Retina (tissue), 1 donor: ENCODE results near the gene LAMA3.
A peak's percentile ranks its signal among the peaks of the same experiment; 100 is the strongest.

ENCODE experiments used
- DNase-seq: peaks from one replicate; pipeline ENCODE4 v3.0.0-alpha.2; 2016

The LAMA3 gene

DNA sequence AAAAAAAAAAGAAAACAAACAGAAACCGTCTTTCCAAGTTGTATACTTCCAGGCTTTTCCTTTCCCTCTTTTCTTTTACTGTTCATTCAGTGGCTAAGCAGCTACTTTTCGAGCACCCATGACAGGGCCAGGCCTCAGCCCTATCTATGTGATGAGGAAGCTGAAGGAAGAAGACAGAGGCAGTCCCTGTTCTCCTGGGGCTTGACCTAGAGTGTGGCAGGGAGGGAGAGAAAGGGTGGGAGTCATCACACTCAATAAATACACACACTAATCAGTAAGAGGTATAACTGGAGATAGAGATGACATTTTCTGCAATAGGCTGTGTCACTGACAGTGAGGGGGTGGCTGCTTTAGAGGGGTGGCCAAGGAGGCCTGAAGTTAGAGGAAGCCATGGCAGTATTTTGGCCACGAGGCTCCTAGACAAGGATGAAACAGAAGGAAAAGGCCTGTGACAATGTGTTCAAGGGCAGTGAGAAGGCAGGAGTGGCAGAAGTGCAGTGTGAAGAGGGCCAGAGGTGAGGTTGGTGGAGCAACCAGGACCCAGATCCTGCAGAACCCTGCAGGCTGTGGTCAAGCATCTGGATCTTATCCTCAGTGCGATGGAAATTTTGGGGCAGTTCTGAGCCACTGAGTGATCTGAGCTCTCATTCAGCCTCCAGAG is 193.5 kb downstream of the LAMA3 start:
- DNase-seq = no peak

DNA sequence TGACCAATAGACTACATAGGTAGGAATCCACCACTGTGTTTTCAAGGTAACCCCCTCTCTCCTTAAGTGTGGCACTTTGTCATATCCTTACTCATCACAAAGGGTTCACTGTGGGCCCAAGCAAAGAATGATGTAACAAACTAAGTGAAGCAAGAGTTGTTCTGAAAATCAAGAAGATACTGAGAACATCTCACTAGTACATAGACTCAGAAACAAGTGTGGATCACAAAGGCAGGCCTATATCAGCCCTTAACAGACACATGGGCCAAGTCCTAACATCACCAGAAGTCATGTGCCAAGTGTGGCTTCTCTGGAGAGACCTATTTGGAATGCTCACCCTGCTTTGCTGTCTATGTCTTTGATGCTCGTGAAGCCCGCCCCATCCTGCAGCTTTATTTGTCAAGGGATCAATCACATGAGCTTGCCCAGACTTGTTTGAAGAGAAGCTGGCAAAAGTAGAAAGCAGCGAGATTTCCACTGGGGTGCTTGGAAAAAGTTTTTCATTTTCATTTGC is 194.1 kb downstream of the LAMA3 start:
- DNase-seq = no peak

DNA sequence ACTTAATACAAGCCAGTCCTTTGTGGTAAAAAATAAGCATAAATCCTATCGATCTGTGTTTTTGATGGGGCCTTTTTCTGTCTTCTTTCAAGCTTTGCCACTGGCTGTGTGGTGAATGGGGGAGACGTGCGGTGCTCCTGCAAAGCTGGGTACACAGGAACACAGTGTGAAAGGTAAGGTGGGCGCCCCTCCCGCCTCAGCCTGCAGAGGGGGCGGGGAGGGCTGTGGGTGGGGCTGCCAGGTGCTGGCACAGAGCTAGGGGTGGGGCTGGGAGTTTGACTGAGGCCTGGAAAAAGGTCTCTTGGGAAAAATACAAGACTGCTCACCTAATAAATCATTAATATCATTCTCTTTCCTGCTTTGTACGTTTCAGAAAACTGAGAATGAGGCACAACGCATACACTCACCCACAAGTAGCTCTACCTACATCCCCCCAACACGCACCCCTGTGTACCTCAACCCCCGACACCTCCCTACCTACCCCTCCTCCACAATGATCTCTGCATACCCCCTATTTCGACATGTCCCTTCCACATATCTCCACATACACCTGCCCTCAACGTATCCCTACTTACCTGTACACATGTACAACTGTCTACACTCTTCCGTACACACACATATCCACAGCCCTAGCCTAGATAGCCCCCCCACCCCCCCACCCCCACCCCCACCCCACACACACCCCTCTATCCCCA is 195.6 kb downstream of the LAMA3 start:
- no peak for DNase-seq

DNA sequence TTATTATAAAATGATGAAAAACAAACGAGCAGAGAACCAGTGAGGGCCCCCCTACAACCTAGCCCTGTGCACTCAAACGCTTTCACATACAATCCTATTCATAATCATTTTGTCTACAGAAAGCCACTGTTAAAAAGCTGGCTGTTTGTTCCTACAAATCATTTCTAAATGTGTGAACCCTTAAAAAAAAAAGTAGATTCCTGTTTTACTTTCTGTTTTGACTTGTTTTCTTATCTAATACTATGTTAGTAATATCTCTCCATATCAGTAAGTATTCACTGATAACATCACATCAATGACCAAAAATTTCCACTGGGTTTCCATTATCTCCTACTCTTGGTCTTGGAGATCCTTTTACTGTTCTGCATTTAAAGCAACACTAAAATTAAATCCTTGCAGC is 196.5 kb downstream of the LAMA3 start:
- DNase-seq = no peak

DNA sequence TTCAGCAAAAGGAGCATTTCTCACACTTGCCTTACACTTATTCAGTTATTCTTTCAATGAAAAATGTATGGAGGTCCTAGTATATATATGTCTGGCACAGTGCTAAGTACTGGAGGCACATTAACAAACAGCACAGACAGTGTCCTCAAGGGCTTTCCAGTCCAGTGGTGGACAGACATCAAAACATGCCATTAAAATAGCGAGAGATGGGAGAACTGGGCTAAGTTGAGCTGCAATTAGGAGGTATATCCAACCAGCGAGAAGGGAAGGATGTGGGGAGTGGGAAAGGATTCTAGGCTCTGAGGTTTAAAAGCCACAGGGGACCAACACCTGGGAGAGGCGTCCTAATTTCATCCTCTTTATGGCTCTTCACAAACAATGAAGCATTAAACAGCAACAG is 197.8 kb downstream of the LAMA3 start:
- DNase-seq = peak; percentile 42

DNA sequence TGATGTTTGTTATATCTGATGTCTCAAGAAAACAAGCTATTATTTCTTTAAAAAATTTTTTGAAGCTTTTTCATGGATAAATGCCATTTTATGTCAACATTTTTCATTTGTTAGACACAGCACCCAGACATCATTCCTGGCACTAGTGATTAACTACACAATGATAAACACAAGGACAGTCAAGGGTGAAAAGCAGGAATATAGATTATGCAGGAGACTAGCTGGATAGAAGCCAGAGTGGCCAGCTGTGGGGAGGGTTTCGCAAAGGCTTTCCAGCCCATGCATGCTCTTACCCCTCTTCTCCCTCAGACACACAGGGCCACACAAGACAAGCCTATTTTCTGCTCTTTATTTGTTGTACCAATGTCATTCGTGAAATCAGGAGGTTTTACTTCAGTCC is 198.2 kb downstream of the LAMA3 start:
- no peak for DNase-seq

DNA sequence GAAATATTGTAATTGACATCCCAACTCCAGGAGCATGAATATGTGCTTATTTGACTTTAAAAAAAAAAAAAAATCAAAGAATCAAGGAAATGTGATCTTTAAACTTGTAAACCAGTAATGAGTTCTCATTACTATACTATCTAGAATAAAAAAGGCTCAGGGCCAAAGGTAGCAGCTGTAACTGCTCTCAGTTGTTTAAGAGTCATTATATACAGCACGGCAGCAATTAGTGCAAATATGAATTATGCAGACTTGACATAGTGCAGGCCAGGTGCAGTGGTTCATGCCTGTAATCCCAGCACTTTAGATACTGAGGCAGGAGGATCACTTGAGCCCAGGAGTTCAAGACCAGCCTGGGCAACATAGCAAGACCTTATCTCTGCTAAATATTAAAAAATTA is 199.6 kb downstream of the LAMA3 start:
- DNase-seq = no peak

DNA sequence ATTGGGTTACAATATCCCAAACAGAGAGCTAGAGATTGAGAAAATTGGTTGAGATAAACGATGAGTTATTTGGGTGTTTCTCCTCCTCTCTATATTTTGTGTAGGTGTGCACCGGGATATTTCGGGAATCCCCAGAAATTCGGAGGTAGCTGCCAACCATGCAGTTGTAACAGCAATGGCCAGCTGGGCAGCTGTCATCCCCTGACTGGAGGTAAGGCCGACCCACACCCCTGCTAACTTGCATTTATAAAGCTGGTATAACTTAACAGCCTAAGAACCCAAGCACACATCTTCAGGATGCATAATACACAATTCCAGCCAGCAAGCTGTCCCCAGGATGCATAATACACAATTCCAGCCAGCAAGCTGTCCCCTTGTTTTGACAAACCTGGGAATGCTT is 200.7 kb downstream of the LAMA3 start:
- DNase-seq = no peak

DNA sequence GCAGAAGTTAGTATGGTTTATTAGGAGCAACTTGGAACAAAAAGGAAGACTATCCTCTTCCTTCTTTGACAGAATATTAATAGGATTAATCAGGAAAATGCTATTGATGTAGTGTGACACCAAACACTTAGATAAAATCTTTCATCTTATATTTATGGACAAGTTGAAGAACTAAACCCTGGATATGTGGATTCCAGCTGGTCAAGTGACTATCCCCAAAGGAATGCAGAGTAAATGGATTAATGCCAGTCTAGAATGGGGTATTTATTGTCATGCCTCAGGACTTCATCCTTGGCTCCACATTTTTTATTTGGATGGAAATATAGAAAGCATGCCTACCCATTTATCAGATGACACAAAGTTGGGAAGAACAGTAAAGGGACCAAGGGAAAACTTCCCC is 201.3 kb downstream of the LAMA3 start:
- DNase-seq = no peak

DNA sequence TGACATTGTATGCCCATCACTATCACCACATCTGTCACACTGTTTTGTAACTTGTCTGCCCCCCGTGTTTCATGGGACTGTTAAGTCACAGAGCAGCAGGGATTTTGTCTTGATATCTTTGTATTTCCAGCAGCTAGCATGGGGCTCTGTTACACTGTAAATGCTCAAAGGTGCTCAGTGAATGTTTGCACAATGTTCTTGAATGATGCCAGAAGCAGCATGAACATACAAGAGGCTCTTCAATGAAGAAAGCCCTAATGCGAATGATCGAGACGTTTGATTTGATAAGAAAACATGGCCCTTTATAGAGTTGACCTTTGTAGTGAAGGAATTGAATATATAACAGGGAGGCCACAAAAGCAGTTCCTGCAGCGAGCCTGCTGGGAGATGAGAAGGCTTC is 204.4 kb downstream of the LAMA3 start:
- DNase-seq = no peak

DNA sequence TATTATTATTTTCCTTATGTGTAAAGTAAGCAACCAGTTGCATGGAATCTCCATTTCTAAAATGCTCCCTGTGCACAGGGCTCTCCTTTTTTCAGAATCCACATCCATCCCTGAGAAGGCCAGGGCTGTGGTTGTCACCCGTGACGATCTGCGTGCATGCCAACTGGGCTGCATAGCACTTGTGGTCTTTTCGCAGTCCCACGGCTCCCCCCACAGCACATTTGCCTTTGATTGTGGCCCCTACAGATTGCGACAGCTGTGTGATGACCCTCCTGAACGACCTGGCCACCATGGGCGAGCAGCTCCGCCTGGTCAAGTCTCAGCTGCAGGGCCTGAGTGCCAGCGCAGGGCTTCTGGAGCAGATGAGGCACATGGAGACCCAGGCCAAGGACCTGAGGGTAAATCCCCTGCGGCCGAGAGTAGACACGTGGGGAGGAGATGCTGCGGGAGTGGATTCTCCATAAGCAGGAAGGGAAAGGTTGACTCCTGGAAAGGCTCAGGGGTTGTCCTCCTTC is 205.5 kb downstream of the LAMA3 start:
- DNase-seq = no peak

DNA sequence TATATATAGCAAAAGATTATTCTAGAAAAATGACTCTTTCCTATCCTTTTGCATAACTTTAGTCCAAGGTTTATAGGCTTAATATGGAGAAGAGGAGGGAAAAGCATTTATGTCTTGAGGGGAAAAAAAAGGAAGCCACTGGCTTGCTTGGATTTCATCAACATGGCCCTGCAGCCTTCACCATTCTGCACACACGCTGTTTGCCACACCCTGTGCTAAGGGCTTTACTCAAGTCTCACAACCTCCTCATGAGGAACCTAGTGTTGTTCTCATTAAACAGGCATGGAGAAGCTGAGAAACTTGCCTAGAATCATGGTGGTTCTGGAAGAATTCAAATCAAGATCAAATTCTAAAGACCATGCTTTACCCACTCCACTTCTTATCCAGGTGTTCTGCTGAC is 208.0 kb downstream of the LAMA3 start:
- DNase-seq = no peak

DNA sequence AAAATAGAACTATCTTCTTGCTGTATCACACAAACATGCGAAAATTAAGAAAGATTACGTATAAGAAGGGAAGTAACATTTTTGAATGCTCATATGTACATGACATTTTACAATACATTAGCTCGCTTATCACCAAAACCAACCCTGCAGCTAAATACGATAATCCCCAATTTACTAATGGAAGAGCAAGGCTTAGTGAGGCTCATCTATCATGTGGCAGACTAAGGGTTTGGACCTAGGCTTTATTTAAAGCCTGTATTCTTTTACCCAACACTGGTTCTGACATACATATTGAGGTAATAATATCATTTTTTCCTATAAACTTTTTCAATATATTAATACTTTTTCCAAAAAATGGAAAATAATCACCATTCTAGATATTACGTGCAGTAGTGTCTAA is 208.5 kb downstream of the LAMA3 start:
- no peak for DNase-seq

DNA sequence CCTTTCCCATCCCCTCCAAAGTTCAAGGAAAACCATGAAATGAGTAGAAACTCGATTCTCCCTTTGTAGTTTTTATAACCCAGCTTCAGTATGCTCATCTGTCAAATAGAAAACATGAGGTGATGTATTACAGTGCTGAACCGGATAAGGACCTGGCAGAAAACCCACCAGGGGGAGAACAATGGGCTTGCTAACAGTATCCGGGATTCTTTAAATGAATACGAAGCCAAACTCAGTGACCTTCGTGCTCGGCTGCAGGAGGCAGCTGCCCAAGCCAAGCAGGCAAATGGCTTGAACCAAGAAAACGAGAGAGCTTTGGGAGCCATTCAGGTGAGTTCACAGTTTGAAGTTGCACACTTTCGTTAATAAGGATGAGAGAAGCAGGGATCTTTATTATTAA is 211.7 kb downstream of the LAMA3 start:
- no peak for DNase-seq

DNA sequence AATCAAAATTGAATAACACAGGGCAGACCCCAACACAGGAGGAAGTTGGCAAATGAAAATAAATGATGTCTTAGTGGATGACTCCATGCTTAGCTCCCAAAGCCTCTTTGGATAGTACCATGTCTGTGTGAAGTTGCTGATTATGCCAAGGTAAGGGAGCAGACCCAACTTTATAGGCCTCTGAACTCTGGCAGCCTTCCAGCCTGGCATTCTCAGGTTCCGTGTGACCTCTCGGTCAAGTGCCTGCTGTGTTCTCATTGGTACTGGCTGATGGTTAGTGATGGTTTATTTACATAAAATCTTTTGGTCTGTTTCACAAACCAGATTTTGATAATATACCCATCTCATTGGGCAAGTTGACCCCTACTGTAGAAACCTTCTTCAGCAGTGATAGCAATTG is 213.1 kb downstream of the LAMA3 start:
- no peak for DNase-seq

DNA sequence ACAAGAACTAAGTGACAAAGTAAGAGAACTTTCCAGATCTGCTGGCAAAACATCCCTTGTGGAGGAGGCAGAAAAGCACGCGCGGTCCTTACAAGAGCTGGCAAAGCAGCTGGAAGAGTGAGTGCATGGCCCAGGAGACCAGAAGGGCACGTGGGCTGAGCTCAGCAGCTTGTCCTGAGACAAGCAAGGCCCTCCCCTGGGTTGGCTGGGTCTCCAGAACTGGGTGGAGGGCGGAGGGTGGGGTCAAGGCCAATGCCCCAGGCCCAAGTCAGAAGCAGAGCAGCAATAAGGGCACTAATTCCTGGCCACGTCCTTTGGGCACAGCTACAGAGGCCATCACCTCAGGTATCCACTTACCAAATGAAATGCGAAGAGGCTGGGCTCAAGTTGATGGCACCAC is 214.7 kb downstream of the LAMA3 start:
- DNase-seq = no peak

DNA sequence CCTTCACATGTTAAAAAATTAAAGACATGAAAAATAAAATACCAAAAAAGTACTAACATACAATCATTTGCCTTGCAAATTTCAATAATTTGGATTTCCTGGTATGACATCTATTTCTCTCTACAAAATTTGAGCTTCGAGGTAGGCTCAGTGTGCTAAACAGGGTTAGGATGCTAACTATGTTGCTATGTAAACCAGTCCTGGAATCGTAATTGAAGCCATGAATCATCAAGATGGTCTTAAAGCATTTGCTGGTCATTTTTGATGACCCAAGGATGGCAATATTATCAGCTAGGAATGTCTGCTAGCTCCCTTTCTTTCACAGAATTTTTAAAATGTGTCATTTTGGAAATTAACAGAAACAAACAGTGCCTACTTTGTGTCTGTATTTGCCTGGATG is 217.4 kb downstream of the LAMA3 start:
- no peak for DNase-seq

DNA sequence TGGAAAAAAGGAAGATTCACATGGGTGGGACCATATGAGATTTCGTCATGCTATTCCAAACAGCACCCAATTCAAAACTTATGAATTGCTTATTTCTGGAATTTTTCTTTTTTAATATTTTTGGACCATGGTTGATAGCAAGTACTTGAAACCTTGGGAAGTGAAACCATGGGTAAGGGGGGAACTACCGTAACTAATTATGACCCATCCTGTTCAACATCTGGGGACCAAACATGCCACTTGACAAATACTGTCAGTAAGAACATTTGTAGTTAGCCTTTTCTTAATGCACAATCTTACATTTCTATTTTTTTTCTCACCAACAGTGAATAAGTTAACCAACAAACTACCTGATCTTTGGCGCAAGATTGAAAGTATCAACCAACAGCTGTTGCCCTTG is 219.6 kb downstream of the LAMA3 start:
- no peak for DNase-seq

DNA sequence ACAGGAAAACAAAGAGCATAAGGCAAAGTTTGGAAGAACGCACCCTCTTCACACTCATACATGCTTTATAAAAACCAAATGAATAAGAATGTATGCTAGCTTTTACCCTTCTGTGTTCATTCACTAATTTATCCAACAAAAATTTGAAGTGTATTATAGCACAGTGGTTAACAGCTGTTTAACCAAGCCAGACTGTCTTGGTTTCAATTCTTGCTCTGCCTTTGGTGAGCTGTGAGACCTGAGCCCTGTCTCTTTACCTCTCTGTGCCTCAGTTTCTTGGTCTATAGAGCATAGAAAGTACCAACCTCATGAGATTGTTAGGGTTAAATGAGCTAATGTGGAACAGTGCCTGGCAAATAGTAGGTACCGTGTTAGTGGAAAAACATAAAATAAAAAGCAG is 220.8 kb downstream of the LAMA3 start:
- DNase-seq = no peak

DNA sequence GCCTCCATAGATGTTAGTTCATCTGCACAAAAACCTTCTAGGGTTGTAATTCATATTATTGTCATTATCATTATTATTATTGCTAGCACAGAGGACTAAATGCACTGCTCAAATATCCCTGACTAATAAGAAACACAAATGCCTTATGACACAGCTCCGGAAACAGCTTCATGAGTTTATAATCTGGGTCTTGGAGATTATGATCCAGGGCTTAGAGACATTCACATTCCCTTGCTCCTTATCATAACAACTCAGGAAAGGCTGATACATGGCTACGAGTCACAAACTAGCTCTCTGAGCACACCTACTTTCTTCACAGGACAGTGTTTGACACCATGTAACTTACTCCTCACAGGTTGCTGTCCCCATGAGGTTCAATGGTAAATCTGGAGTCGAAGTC is 223.1 kb downstream of the LAMA3 start:
- no peak for DNase-seq

DNA sequence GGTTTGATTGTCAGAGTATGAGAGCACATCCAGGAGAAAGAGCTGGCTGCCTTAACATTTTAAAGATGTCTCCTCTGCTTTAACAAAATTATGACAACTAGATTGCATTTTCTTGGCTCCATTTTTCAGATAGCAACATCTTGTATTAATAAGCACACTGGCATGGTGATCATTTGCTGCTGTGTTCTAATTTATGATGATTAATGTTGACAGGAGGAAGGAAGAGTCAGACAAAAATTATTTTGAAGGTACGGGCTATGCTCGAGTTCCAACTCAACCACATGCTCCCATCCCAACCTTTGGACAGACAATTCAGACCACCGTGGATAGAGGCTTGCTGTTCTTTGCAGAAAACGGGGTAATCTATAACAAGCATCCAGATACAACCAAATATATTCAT is 227.1 kb downstream of the LAMA3 start:
- no peak for DNase-seq

DNA sequence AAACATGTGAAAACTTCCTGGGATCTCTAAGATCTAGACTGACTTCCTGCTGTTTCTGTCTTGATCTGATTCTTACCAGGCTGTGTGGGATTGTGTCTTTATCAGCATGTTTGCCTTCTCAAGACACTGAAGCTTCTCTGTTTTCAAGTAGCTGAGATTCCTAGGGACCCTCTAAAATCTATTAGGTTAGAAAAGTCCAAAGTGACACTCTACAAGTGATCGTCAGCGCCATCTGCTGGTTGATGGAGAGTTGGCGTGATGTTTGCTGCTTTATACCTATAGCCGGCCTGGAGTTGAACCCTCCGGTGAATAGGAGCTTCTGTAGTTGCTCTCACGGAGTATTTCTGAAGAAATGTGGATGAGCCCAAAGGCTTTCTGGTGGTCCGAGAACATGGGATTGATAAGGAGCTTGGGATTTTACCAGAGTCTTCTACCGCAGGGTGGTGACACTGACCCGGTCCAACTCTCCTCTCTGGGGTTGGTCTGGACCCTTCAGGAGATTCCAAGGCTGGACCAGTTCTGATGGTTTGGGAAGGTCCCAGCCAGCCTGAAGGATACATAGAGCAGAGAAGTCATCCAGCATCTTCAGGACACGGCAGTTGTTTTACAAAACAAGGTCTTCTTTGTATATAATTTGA is 229.3 kb downstream of the LAMA3 start:
- DNase-seq = peak; percentile 68

DNA sequence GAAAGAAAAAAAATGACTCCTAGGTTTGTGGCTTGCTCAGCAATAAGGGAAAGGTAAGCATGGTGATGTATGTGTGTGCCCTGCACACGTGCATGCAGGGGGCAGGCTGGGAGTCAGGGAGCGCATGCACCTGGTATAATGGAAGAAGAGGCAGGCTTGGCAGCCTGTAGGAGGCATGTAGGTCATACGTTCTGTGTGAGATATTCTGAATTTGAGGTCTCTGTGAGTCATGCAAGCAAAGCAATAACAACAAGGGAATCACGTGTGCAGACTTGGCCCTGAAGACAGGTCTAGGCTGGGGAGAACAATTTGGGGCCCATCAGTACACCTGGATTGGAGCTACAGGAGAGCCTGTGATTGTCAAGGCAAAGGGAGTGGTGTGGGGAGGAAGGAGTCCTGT is 230.8 kb downstream of the LAMA3 start:
- DNase-seq = no peak

DNA sequence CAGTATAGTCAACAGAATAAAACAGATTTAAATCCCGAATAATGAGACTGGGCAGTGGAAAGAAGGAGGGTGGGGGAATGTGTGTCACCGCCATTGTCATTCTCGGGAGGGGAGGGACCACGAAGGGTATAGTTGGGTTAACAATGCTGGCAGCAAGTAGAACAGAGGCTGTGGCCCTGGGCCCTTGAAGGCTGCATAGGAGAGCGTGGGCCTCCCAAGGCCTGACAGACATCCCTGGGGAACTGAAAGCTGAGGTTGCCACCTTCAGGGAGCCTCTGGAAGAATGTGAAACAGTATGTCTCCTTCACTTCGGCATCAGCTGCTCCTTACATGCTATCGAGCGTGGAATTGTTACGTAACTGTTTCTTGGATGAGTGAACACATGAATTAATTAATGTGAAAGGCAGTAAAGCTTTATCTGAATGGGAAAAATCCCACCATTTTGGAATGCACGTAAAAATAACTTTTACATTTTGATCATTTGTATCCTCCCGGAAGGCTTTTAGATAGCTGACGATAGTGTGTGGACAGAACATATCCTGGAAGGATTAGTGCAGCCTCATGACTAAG is 232.5 kb downstream of the LAMA3 start:
- no peak for DNase-seq
